HG03097 (cell line): ENCODE results near the gene PPOX.

Experiments
- ATAC-seq: cut with Tn5 transposase; IDR thresholded peaks from one replicate; pipeline ENCODE4 v1.9.1; 2021; ENCODE audit not compliant: unreplicated experiment, low FRiP score

The PPOX gene

DNA sequence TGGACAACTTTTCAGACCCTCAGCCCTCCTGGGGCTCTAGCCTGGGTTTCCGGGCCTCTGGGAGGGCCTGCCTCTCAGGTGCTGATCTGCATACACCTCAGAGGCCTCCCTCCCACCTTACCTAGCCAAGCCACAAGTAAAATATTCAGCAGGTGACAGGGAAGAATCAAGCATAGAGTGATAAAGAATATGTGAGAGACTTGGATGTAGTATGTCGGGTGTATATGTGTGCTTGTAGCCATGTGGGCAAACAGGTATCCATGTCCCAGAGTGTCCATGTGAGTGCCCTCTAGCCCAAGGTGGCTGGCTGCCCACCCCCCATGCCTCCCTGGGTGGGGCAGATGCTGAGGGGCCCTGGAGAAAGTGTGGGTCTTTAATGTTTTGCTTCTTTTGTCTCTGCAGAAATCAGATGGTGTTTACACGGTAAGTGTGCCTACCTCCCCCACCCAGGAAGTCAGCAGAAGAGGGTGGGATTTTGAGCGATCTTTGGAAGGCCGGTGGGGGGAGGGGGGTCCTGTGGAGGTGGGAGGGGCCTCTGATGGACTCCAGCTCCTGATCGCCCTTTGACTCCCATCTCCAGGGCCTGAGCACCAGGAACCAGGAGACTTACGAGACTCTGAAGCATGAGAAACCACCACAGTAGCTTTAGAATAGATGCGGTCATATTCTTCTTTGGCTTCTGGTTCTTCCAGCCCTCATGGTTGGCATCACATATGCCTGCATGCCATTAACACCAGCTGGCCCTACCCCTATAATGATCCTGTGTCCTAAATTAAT is 52.3 kb downstream of the PPOX start:
- no peak for ATAC-seq

DNA sequence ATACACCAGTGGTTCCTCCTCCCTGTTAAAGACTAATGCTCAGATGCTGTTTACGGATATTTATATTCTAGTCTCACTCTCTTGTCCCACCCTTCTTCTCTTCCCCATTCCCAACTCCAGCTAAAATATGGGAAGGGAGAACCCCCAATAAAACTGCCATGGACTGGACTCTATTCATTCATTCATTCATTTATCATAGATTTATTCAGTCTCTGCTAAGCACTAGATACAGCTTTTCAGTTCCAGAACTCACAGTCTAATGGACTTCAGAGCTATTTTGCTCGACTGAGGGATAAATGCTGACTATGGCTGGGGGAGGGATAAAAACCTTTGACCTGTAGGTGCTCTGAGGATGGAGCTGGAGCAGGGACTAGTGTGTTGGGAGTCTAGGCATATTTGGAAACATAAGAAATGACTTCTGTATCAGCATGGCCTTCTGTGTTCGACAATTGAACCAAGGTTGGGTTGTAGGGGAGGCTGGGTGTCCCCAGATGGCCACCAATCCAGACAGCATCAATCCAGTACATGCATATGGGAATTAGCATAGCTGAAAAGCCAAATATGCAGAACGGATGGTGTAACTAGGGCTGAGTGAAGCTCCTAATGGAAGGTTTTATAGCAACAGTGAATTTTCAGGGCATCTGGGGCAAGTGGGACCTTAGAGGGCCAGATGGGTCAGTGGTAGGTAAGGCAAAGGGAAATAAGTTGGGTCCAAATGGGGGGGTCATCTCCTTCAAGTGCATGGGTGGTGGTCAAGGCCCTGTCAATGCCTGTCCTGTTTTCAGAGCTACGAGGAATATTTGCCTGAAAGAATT is 53.1 kb downstream of the PPOX start:
- ATAC-seq = no peak

DNA sequence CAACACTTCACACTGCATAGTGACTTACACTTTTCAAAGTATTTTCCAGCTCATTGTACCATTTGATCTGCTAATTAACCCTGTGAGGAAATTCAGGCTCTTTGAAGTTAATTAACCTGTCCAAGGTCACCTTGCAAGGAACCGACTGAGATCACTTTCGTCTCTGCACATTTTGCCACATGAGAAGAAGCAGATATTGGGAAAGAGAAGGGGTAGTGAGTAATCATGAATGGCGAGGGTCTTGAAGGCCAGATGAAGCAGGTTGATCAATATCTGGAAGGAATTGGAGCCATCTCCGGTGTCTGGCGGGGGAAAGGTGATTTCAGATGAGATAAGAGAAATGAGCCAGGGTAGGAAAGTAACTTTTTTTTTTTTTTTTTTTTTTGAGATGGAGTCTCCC is 53.8 kb downstream of the PPOX start:
- no peak for ATAC-seq
